C4-2B (cell line): ENCODE results near the gene CHTF18.

Experiments
- CTCF ChIP-seq: fragments of 450-650 bp; conservative IDR thresholded peaks from 2 replicates; pipeline ENCODE4 v1.5.1; 2017; ENCODE audit warnings: mild to moderate bottlenecking
- ZFX ChIP-seq: fragments of 450-650 bp; IDR thresholded peaks from 2 replicates; pipeline ENCODE4 v1.6.1; 2017

DNA sequence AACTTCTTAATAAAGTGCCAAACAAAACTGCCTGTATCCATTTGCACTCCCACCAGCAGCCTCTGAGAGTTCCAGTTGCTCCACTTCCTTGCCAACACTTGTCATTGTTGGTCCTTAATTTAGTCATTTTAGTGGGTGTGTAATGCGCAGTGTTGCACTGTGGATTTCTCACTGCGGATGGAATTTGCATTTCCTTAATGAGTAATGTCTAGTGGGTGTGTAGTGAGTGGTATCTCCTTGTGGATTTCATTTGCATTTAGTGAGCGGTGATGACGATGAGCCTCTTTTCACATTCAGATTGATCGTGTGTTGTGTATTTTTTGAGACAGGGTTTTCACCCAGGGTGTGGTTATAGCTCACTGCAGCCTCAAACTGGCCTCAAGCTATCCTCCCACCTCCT, 32.0 kb upstream of the CHTF18 start:
- TF ChIP-seq CTCF (no peak), ZFX (no peak)
